PC-9 (cell line): ENCODE results near the gene PKNOX2.

ENCODE experiments used
- EZH2 ChIP-seq: fragments of 200-600 bp; sonication (generic); IDR thresholded peaks from 2 replicates; pipeline ENCODE4 v1.8.0; 2017; ENCODE audit warnings: antibody characterized with exemption, low read depth
- TF ChIP-seq, protein P1 (sequence below): fragments of 200-600 bp; sonication (generic); conservative IDR thresholded peaks from 2 replicates; pipeline ENCODE4 v1.6.1; 2017; ENCODE audit warnings: mixed run types, antibody characterized with exemption, mild to moderate bottlenecking, moderate library complexity

DNA sequence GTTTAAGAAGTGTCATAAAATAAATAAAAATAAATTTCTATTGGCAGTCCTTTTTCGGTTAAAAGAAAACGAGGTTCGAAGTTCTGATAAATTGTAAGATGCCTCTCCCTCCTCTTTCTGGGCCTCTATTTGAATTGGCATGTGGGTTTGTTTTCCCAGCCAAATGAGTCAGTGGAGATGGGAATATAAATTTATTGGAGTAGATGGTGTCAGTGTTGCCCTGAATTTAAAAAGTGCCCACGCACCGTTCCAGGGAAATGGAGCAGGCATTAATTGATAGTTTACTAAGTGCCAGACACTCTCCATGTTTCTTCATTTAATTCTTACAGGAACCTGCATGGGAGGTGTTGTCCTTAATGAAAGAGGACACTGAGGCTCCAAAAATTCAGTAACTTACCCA, 212.3 kb downstream of the PKNOX2 start:
- TF ChIP-seq, protein P1, sequence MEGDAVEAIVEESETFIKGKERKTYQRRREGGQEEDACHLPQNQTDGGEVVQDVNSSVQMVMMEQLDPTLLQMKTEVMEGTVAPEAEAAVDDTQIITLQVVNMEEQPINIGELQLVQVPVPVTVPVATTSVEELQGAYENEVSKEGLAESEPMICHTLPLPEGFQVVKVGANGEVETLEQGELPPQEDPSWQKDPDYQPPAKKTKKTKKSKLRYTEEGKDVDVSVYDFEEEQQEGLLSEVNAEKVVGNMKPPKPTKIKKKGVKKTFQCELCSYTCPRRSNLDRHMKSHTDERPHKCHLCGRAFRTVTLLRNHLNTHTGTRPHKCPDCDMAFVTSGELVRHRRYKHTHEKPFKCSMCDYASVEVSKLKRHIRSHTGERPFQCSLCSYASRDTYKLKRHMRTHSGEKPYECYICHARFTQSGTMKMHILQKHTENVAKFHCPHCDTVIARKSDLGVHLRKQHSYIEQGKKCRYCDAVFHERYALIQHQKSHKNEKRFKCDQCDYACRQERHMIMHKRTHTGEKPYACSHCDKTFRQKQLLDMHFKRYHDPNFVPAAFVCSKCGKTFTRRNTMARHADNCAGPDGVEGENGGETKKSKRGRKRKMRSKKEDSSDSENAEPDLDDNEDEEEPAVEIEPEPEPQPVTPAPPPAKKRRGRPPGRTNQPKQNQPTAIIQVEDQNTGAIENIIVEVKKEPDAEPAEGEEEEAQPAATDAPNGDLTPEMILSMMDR = no peak
- no peak for TF ChIP-seq EZH2
